Hematopoietic multipotent progenitor cell treated with erythropoietin and hydrocortisone succinate and interleukin-3 and kit ligand, for 4 days (in vitro differentiated cells): ENCODE results near the gene NRXN3.

Source experiments
- DNase-seq: peaks from one replicate; pipeline ENCODE4 v3.0.0-alpha.2; 2015

Gene NRXN3

DNA sequence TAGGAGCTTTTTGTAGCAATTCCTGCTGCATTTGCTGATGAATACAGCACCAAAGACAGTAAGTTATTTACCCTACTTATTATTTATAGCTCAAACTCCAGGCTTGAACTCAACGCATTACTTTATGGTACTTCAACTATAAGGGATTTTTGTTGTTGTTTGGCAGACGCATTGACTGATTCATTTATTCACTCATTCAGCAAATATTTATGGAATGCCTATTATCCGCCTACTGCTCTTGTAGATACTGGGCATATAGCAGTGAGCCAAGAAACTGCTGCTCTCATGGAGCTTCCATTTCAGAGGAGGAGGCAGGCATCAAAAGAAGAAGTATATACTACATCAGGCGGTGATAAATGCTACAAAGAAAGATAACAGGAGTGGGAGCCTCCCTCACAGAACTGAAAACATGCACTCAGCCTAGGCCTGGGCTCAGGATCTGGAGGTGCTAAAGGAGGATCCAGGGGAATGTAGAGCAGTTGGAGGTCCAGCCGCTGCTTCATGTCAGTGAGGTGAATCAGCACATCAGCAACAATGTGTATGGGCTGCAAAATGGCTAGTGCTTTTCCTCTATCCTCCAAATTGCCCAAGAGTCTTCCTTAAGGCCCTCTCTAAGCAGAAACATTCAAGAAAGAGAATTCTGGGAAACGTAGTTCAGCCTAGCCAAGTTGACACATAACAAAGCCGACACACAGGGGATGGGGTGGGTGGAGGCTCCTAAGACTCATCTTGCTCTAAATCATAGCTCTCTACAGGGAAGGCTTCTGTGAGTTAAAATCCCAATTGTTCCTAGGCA lies 157.5 kb downstream of the NRXN3 start:
- no peak for DNase-seq

DNA sequence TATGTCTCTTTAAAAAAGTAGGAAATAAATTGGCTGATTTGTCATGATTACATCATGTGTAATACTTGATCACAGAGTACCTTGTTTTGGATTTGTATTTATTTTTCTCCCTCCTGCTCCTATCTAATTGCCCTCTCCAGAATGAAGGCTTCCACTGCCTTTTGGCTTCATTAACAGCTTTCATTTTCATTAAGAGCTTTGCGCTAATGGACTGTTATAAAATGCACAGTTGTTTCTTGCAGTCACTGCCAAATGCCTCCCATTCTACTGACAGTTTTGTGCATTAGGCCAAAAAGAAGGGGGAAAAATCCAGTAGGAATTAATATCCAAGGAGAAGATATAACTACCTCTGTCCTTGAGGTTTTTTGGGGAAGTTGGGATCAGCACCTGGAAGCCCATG lies 159.2 kb downstream of the NRXN3 start:
- no peak for DNase-seq

DNA sequence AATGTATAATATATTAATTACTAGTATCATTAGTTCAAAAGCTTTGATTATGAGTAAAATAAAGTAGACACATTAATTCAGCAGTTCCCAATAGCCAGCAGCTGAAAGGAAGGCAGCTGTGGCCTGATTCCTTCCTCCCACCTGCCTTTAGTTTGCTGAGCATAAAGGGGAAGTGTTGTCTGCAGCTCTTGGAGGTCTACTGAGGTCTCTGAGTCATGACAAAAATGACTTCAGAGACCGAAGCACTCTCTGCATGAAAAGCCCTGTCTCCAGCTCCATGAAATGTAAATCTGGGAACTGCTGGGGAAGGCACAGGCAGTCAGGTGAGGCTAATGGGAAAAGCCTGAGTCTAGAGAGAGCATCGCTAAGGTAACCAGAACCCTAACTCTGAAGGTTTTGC lies 165.4 kb downstream of the NRXN3 start:
- DNase-seq: peak; percentile 13

DNA sequence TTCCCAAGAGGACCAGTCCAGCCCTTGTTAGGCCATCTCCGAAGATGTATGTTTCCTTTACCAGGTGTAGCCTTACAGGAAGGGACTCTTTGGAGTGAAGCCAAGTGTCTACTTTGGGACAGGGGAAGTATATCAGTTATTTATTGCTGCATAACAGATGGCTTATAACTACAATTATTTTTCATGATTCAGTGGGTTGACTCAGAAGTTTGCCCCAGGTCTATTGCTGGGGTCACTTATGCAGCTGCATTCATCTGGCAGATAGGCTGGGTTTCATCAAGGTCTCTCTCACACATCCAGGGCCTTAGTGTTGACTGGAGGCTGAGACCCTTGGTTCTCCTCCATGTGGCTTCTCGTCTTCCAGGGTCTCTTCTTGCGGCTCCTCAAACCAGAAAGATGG lies 170.1 kb downstream of the NRXN3 start:
- no peak for DNase-seq

DNA sequence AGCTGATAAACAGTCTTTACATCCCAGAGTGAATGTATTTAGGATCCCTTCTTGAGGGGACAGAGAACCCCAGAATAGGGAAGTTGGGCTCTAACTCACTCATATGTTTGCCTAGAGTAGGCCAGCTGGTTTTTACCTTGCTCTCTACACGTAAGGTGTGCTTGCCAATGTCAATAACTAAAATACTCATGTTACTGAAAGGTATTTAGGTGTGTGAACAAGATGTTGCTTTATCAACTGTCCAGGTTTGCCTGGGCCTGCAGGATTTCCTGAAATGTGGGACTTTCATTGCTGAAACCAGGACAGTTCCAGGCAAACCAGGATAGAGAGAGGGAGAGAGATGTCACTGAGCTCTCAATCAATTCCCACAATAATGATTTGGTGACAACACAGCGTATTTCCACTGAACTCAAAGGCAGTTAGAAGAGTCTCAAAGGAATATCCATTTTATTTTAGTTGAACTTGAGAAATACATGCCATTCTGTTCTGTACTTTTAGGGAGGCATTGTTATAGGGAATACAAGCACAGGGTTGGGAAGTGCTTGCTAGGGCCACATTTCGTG lies 171.7 kb downstream of the NRXN3 start:
- DNase-seq: no peak

DNA sequence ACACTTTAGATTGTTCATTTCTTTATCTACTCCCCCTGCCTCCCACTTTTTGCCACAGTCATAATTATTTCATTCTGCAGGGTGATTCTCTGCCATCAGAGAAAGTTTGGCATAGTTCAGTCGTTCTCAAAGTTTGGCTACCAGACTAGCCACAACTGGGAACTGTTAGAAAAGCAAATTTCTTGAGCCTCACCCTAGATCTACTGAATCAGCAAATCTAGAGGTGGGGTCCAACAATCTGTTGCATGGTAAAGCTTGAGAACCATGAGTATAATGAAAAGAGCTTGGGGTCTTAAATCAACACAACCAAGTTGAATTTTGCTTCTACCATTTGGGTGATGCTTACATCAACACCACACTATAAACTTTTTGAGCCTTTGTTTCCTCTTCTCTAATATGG lies 172.7 kb downstream of the NRXN3 start:
- DNase-seq: no peak

DNA sequence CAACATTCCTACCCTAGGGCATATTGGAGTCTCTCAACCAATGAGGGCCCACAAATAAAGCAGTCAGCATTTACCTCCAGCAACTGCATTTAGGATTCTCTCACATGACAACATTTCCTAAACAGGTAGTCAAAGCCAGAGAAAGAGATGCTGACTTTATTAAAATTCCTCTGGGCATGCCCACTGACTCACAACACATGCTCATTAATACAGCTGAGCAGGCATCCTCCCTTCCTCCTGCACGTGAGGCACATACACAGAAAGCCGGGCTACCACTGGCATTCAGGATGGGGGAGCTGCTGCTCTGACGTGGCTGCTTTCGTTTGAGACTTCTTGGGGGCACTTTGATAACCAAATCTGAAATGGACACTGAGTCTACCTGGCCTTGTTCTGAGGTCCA lies 174.1 kb downstream of the NRXN3 start:
- no peak for DNase-seq

DNA sequence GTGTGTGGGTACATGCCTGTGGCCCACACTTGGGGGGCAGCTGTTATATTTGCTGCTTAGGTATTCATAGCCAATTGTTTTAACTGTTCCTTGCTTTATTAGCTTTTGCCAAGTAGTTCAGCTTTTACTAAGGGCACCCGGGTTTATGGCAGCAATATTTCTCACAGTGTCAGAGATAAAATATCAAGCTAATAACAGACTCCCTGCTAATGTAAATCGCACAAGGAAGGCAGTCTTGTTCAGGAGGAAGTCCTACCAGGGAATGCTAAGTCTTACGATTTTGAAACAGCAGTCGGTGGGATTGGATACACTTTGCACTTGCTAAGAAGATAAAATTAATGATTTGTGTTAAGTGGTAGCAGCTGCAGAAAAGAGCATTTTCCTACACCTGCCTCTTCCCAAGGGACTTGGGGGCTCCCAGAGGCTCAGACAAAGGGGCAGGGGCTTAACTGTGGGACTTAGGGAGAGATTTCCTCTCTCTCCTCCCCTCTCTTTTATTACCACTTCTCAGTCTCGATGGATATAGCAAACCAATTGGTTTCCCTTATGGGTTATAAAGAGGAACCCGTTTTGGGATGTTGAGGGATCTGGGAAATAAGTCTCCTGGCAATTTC lies 175.1 kb downstream of the NRXN3 start:
- DNase-seq: no peak

DNA sequence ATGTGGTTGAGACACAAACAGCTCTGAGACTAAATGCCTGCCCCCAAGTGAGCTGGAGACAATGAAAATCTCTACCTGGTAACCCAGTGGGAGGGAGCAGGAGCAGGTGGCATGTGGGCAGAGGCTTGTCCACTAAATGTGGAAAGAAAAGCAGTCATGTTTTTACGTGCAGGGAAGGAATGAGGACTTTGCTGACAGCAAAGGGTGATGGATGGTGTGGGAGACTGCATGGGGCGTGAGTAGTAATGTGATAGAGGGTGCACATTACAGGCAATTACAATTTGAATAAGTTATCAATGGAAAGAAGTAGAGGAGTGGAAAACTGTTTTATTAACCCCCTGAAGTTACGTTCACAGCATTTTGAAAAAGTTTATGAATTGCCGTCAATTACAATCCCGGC lies 176.6 kb downstream of the NRXN3 start:
- DNase-seq: no peak

DNA sequence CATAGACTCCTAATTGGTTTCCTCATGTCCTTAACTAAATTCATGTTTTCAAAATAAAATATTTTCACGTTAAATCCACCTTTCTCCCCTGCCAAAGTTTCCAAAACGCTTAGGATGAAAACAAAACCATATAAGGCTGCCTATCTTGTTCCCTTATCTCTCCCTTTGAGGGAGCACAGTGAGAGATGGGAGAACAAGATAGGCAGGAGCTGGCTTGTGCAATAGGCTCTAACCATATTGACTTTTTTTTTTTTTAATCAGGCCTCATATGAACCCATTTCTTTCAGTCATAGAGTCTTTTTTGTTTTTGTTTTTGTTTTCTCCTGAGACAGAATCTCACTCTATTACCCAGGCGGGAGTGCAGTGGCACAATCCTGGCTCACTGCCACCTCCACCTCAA lies 184.9 kb downstream of the NRXN3 start:
- DNase-seq: no peak

DNA sequence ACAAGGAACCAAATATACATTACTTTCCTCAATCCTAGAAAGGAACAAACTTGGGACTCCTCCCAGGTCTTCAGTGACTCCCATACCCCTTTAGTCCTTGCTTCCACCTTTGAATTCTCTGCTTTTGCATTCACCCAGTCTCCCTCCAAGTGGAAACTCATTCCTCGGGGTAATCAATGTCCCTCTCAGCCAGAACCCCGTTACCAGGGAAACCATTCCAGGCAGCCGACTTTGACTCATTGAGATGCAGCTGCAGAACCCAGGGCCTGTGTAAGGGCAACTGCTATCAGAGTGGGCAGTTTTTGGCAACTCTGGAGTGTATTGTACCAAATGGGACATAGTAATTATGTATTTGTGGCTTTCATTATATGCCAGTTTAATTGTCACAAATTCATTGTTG lies 186.2 kb downstream of the NRXN3 start:
- DNase-seq: no peak

DNA sequence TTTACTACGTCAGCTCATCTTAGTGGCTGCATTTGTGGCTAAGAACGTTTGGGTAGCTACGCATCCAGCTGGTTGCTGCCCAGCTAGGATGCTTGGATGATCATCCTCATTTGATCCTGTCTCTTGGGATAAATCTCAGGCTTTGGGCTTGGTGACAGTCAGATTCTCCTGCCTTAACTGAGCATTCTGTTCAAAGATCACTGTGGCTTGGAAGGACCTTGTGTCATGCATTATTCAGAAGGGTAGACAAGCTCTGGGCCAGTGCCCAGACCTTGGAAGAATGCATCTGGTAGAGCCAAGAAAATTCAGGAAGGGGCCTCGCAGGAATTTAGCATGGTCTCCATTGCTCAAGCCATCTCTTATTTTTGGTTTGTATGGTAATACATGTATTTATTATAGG lies 188.4 kb downstream of the NRXN3 start:
- no peak for DNase-seq

DNA sequence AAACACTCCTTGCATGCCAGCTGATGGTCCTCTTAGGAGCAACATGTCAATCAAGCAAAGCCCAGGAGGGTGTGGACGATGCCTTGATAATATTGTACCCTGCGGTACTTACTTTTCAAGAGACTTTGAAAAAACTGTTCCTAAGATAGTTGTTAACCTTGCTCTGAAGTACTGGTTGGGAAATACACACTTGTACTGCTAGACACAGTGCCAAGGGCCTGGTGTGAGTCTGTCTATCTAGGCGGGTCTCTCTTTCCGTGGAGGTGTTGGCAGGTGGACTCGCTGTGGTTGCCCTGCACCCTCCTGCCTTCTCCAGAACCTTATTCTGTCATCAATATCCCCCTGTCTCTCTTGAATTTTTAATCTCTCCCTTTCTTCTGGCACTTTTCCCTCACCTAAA lies 189.4 kb downstream of the NRXN3 start:
- no peak for DNase-seq

DNA sequence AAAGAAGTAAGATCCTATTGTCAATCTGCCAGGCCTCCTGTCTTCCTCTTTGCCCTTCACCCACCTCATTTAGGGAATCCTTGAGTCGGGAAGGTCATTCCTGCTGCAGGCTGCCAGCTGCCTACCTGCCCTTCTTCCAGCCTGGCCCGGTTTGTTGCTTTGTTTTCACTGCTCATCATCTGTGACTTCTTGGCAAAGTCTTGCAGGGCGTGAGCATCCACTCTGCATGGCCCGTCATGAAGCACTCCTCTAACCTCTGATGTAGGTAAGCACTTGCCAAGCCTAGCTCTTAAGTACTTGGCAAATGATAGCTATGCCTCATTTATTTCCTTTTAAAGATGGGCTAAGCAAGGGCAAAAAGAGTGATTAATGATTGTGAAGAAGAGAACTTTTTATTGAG lies 192.8 kb downstream of the NRXN3 start:
- no peak for DNase-seq

DNA sequence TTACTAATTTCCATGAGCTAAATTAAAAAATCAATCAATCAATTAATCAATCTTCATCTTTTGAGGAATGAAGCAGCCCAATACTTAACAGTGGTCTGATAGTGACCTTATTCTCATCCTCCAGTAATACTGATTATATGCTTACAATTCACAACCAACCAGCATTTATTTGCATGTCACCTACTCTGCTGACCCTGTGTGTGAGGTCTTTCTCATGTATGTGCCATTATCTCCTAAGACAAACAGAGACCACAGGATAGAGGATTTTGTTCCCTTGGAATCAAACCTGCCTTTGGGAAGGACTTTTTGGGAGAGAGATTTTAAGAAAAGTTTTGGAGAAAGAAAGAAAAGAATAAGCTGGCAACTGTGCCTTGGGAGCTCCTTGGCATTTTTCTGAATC lies 197.2 kb downstream of the NRXN3 start:
- DNase-seq: no peak

DNA sequence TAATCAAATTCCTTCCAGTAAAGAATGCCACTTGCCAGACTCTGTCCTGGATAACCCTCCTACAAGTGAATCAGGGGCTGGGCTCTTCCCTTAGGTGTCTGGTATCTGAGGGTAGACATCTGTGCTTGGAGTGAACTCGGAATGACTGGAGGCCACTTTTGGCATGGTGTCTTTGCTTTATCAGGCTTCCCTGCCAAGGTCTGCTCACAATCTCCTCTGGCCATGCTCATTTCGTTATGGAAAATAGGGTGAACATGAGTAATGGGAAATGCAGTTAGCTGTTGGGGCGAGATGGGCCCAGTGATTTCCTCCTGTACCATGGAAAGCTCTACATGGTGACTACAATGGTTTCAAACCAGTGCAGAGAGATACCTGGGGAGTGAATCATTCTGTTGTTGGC lies 212.9 kb downstream of the NRXN3 start:
- no peak for DNase-seq

DNA sequence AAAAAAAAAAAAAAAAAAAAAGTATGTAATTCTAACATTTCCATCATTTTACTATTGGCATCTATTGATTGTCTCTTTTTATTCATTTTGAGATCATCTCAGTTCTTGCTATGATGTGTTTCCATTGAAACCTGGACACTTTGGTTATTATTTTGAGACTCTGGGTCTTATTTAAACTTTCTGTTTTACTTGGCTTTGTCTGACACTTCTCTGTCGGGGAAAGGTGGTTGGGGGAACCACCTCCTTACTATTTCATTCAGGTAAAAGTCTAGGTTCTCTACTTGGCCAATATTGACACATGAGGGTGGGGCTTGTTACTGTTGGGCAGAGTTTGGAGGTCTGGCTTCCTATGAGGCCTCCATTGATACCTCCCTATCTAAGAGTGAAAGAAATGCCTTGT lies 228.0 kb downstream of the NRXN3 start:
- no peak for DNase-seq

DNA sequence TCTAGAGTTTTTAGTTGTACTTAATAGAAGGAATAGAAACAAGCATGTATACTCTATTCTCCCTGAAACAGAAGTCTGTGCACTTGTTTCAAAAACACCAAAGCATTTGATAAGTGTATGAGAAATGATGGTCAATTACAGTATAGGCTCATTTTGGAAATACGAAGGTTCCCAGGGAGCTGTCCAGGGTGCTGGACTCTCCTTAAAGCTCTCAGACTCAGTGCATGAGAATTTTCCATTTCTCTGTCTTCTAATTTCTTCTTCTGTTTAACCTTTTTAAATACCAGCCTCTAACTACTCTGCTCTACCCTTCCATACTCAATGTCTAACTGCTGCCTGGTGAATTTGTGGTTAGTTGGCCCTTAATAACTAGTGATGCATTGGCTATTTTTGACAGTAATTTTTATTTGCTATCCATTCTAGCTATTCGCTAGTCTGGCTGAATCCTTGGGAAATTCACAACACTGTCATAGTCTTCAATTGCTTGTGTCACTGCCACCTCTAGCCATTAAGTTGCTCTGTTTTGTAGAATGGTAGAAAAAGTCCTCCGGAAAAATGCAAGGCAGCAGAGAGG lies 229.2 kb downstream of the NRXN3 start:
- peak; percentile 63 for DNase-seq

DNA sequence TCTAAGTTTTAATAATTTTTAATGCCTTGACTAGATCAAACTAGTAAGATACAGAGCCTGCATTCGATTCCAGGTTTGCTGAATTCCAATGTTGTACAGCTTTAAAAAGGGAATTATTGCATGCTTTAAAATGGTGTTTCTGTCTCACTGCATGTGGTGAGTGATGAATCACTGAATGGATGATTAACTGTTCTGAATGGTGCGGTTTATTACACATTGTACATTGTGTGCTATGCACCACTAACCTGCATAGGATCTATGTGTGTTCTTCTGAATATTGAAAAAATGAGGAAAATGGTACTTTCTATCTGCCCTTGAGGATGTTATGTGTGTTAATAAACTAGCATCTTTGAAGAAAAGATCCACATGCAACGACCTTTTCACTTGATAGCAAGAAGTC lies 231.7 kb downstream of the NRXN3 start:
- no peak for DNase-seq

DNA sequence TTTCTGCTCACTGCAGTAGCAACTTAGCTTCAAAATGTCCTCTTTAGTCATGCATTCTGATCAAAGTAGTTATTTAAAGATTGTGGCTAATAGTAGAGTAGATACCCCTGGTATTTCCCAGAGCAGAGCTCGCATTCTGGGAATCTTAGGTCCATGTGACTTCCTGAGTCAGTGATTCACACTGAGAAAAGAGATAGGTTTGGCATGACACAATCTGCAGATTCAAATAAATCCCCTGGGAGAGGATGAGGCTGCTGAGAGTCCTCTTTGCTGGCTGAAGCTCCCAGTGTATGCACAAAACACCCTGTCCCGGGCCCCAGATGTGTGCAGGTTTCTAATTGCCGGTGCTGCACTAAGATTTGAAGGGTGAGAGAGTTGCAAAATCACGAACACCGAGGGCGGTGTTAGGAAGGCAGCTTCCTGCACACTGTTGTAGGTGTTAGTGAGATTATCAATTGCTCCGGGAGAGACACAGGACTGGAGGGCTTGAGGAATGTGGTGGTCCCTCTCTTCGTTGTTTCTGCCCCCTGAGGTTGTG lies 233.2 kb downstream of the NRXN3 start:
- no peak for DNase-seq

DNA sequence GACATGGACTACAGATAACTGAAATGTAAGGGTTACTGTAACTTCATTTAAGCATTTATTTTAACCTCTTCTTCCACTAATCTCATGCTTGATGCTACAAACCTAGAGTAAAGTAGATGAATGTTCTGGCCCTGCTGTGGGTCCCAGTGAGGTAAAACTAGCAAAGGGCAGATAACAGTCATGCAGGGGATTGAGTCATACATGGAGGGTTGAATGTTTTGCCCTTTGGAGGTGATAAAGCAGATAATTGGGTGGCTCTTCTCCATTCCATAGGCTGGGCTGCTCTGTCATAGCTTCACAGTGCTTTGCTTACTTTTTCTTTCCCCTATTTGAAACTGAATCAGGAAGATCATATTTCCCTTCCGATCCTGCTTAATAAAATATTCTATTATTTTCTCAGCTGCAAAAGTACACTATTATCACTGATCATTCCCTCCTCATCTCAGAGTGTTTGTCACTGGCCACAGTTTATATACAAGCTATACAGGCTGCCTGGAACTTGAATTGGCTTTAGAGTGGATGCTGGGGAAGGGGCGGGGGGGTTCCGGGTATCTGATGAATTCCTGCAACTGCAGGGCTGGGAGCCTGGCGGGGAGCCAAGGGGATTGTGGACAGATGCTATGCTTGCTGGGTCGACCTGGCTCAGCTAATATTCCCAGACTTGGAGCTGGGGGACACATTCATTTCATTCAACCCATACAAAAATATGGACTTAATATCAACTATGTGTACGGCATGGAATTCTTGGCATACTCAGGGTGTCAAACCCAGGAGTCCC lies 235.1 kb downstream of the NRXN3 start:
- no peak for DNase-seq

DNA sequence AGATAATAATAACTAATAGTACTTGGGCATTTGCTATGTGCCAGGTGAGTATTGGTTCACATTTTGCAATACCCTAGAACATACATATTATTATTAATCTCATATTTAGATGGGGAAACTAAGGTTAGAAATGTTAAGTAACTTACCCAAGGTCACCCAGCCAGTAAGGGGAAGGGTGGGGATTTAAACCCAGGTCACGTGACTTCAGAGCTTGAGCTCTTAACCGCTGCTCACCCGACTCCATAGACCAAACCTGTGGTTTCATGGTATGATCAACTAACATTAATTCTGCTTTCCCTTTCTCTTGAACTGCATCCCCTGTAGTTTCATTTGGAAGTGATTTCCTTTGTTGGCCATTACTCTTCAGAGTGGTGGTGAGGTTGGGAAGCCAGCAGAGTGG lies 242.3 kb downstream of the NRXN3 start:
- no peak for DNase-seq

DNA sequence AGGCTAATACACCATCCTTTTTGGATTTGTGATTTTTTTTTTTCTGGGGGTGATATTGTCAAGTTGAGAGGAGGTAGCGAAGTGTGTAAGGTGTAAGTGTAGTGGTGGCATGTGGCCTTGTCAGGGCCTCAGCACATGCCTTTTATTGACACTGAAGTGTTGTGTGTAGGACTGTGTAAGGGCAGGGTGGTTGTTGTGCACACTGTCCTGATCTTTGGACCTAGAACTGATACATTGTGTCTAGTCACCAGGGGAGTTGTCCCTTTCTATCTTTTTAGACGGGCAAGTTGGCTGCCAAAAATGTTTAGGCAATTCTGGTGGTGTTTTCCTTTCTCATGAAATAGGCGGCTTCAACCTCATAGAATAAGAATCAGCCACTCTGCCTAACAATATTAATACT lies 244.0 kb downstream of the NRXN3 start:
- DNase-seq: no peak
